DOHH2 (cell line): ENCODE measurements around the gene IL17RA.

ENCODE experiments used
- CTCF ChIP-seq: fragments of 200-600 bp; sonication (generic); IDR thresholded peaks from one replicate; pipeline ENCODE4 v1.5.1; 2014; ENCODE audit warnings: antibody characterized with exemption, mild to moderate bottlenecking, low read depth, low read length; ENCODE audit not compliant: poor library complexity, severe bottlenecking
- EZH2phosphoT487 ChIP-seq: fragments of 200-600 bp; sonication (generic); IDR thresholded peaks from 2 replicates; pipeline ENCODE4 v1.6.1; 2017; ENCODE audit warnings: borderline replicate concordance, mild to moderate bottlenecking, antibody characterized with exemption, low read length, moderate library complexity, mixed read lengths

- TF ChIP-seq CTCF (no peak), EZH2phosphoT487 (no peak)
Observed at GRCh38 chr22:17072877-17073276, 11.9 kb upstream of the IL17RA start.
